Measurements from ENCODE around the gene TRIO. TPM values are rescaled to one million over a fixed set of nuclear protein-coding genes. Genes with fewer than 3 reads are reported as not detected.

The TRIO gene
- total and polyA plus RNA-seq, 2 of the 8 experiments (the other 6 are each of a cell fraction or from before 2014, with no cell fraction given): 35.1 to 69.1 TPM

- Histone ChIP-seq H4K5ac (ENCODE audit: insufficient read length, low read depth, low read length) (no peak overlapping the region), H3K27me3 (replicated peaks in 1 of 4; ENCODE audit: control insufficient read depth in 3 of 4, extremely low read depth in 1 of 4, insufficient read depth in 3 of 4, low read length in 3 of 4) (no peaks in the 10 kb centered on the region), H2BK120ac (replicated peaks; ENCODE audit: low read depth, low read length) (no peak overlapping the region), H2AK5ac (ENCODE audit: low read depth, low read length) (no peak overlapping the region), H3K9ac (replicated peaks in 1 of 4; ENCODE audit: extremely low read depth in 1 of 4, low read depth in 3 of 4, low read length in 3 of 4) (no peak overlapping the region), H3K4ac (replicated peaks; ENCODE audit: insufficient read length, low read depth, low read length) (no peak overlapping the region), H3K79me1 (ENCODE audit: low read depth, low read length) (no peaks in the 10 kb centered on the region), H3K14ac (ENCODE audit: insufficient read length) (no peak overlapping the region), H3K79me2 (ENCODE audit: control insufficient read depth in 1 of 2, insufficient read depth in 2 of 2, low read length in 2 of 2) (no peaks in the 10 kb centered on the region), H3K4me3 (ENCODE audit: extremely low read depth in 1 of 4, insufficient read depth in 2 of 4, low read depth in 3 of 4, low read length in 4 of 4) (no peak overlapping the region), H4K91ac (replicated peaks; ENCODE audit: insufficient read length, low read length) (no peak overlapping the region), H3K9me3 (ENCODE audit: insufficient read depth in 2 of 2, low read depth in 1 of 2, low read length in 1 of 2) (no peaks in the 10 kb centered on the region), H3K23ac (ENCODE audit: insufficient read length) (no peak overlapping the region), H3K56ac (replicated peaks; ENCODE audit: insufficient read length, low read depth, low read length) (no peak overlapping the region), H3K4me1 (replicated peaks in 1 of 4; ENCODE audit: control insufficient read depth in 3 of 4, insufficient read depth in 4 of 4, low read length in 3 of 4) (no peaks in the 10 kb centered on the region), H4K20me1 (replicated peaks in 1 of 2; ENCODE audit: control insufficient read depth in 1 of 2, insufficient read depth in 2 of 2, low read length in 2 of 2) (peaks cover 0 to 2% of the 10 kb centered on the region in 2 experiments), H3K27ac (ENCODE audit: low read depth, low read length) (no peak overlapping the region), H2BK15ac (ENCODE audit: low read length) (no peak overlapping the region), H2AFZ (ENCODE audit: low read length) (no peak overlapping the region), H2BK12ac (ENCODE audit: low read depth, low read length) (no peak overlapping the region), H2BK20ac (ENCODE audit: low read length) (no peak overlapping the region), H2BK5ac (ENCODE audit: low read depth, low read length) (no peak overlapping the region), H3K36me3 (ENCODE audit: control insufficient read depth in 2 of 4, insufficient read depth in 4 of 4, low read length in 3 of 4) (peaks cover 0 to 36% (median 14%) of the 10 kb centered on the region in 4 experiments; a peak in 6 of 8 replicates), H3K23me2 (ENCODE audit: low read depth, low read length) (no peaks in the 10 kb centered on the region), H3K18ac (ENCODE audit: extremely low read depth, low read length) (no peak overlapping the region), H3K4me2 (ENCODE audit: insufficient read depth in 1 of 2, low read depth in 2 of 2, low read length in 2 of 2) (no peak overlapping the region), H4K8ac (ENCODE audit: extremely low read depth, insufficient read depth, low read length) (no peak overlapping the region)
- ChIA-PET POLR2A (ENCODE audit: partially characterized antibody) (no interaction called here), CTCF (ENCODE audit: partially characterized antibody) (interaction anchor here (1.1 to 2.3 kb wide), 4 partner anchors 30 to 319 kb away, joined by 3 to 9 read pairs (median 4); no protein-coding TSS in a partner anchor)
- TF ChIP-seq, protein P1, sequence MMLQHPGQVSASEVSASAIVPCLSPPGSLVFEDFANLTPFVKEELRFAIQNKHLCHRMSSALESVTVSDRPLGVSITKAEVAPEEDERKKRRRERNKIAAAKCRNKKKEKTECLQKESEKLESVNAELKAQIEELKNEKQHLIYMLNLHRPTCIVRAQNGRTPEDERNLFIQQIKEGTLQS (IDR thresholded peaks at IDR 0.05; ENCODE audit: insufficient read depth, low read depth, low read length): no peak
- no peak for TF ChIP-seq CEBPB (IDR thresholded peaks at IDR 0.05; ENCODE audit: low read depth, low read length)
- no peak for FAIRE-seq
- DNase-seq (ENCODE audit: low read depth in 1 of 2, low spot score in 2 of 2): no peak
- 86% methylated on average over 5 of the region's 5 CpGs; no CpG with 5 or more reads in 1 of the 2 experiments for WGBS, 2 experiments (ENCODE audit: extremely low coverage in 1 of 2, insufficient coverage in 1 of 2, insufficient read length in 1 of 2, insufficient replicate concordance in 2 of 2, low coverage in 1 of 2, low lambda C conversion rate in 2 of 2, missing lambda C conversion rate in 1 of 2)
These were observed 152.5 kb downstream of the TRIO start for GRCh38 chr5:14295610-14296009.
